ENCODE data around the gene RAP1GDS1.

- TF ChIP-seq YY1 (IDR thresholded peaks at IDR 0.05; ENCODE audit: insufficient read depth, insufficient read length) (no peak), ZNF274 (IDR thresholded peaks at IDR 0.05; ENCODE audit: low read depth, low read length) (no peak)
Measured at GRCh38 chr4:98275145-98275544, 14.0 kb downstream of the RAP1GDS1 start.

All from NT2/D1 (cell line).